ENCODE data around the gene ARPC3. TPM values are rescaled to one million over a fixed set of nuclear protein-coding genes. Genes with fewer than 3 reads are reported as not detected.

ARPC3 gene
- total RNA-seq, 1 experiment from 2014 or later, result 188 TPM

DNA sequence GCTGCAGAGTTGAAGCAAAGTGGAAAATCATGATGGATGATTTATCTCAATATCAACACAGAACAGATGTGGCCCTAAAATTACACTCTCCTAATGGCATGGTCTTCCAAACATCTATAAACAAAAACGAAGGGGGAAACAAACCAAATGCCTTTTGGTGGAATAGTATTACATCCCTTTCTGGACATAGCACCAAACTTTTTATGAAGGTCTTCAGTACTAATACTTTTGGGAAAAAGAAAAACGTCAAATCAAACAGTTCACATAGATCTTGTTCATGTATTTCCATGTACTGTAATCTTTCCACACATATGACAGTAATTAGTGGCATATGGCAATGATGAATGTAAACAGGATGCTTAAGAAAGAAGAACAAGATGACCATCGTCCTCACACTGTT lies 23.7 kb downstream of the ARPC3 start:
- WGBS (ENCODE audit: extremely low coverage, insufficient read length, low lambda C conversion rate), result no CpG with 5 or more reads among the region's 3 CpGs
- H3K4me3 Mint-ChIP-seq, result no peak overlapping the region

More for the DNA sequence above, 23.7 kb downstream of the ARPC3 start:
- H2BK12ac ChIP-seq (ENCODE audit: insufficient read length, low read depth, low read length), result no peak overlapping the region
- H4K8ac ChIP-seq (replicated peaks; ENCODE audit: insufficient read length, low read depth, low read length), result no peak overlapping the region
- no peak for DNase-seq
- H3K14ac ChIP-seq (ENCODE audit: insufficient read depth, low read length), result no peak overlapping the region
- H3K79me1 ChIP-seq (ENCODE audit: insufficient read depth, low read depth, low read length, poor library complexity, severe bottlenecking), result no peaks in the 10 kb centered on the region
- H3K4me1 ChIP-seq (ENCODE audit: insufficient read depth, low read length), result peaks cover 6% of the 10 kb centered on the region; the same call in 1 of the 2 replicates
- TF ChIP-seq, protein P1, sequence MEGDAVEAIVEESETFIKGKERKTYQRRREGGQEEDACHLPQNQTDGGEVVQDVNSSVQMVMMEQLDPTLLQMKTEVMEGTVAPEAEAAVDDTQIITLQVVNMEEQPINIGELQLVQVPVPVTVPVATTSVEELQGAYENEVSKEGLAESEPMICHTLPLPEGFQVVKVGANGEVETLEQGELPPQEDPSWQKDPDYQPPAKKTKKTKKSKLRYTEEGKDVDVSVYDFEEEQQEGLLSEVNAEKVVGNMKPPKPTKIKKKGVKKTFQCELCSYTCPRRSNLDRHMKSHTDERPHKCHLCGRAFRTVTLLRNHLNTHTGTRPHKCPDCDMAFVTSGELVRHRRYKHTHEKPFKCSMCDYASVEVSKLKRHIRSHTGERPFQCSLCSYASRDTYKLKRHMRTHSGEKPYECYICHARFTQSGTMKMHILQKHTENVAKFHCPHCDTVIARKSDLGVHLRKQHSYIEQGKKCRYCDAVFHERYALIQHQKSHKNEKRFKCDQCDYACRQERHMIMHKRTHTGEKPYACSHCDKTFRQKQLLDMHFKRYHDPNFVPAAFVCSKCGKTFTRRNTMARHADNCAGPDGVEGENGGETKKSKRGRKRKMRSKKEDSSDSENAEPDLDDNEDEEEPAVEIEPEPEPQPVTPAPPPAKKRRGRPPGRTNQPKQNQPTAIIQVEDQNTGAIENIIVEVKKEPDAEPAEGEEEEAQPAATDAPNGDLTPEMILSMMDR (conservative IDR thresholded peaks at IDR 0.05), result no peak
- H4K5ac ChIP-seq (ENCODE audit: insufficient read length, low read depth, low read length), result no peak overlapping the region
- Mint-ChIP-seq H3K9me3 (no peaks in the 10 kb centered on the region; a peak in 1 of 5 replicates), H3K27me3 (ENCODE audit: low read depth) (no peaks in the 10 kb centered on the region), H3K4me1 (peaks cover 6 to 14% of the 10 kb centered on the region in 2 experiments), H3K36me3 (ENCODE audit: insufficient read depth in 1 of 3, low read depth in 3 of 3) (no peaks in the 10 kb centered on the region), H3K27ac (no peak overlapping the region)
- no peak overlapping the region for H2BK20ac ChIP-seq (ENCODE audit: low read depth, low read length, poor library complexity, severe bottlenecking)
- H4K91ac ChIP-seq (ENCODE audit: insufficient read length, low read depth, low read length), result no peak overlapping the region
- no peaks in the 10 kb centered on the region for H3K23me2 ChIP-seq (ENCODE audit: insufficient read length, low read depth, low read length, poor library complexity, severe bottlenecking)
- no peak overlapping the region for H3K9ac ChIP-seq (ENCODE audit: extremely low read depth, insufficient read length, low read length)
- H3K23ac ChIP-seq (ENCODE audit: insufficient read length, low read depth, low read length), result no peak overlapping the region
- H2BK120ac ChIP-seq (ENCODE audit: low read depth, low read length, poor library complexity, severe bottlenecking), result no peak overlapping the region
- no peaks in the 10 kb centered on the region for H3K79me2 ChIP-seq (ENCODE audit: insufficient read depth, low read length)
- no peak overlapping the region for H3K27ac ChIP-seq (ENCODE audit: insufficient read length, low read depth, low read length)
- no peak overlapping the region for H2BK5ac ChIP-seq (ENCODE audit: insufficient read length, low read length)
- no peaks in the 10 kb centered on the region for H3K27me3 ChIP-seq (ENCODE audit: insufficient read depth, low read length)
- H3K56ac ChIP-seq (ENCODE audit: insufficient read length, low read depth, low read length), result no peak overlapping the region
- no peak overlapping the region for H2AK5ac ChIP-seq (ENCODE audit: insufficient read length, low read length)
- no peaks in the 10 kb centered on the region for H3K9me3 ChIP-seq (ENCODE audit: control insufficient read depth, low read depth, low read length)
- no peaks in the 10 kb centered on the region for H4K20me1 ChIP-seq (ENCODE audit: control insufficient read depth, insufficient read depth, insufficient read length)
- no peak overlapping the region for H2AFZ ChIP-seq (ENCODE audit: low read length)
- no peak overlapping the region for H2BK15ac ChIP-seq (ENCODE audit: low read depth, low read length)
- no peak overlapping the region for H3K18ac ChIP-seq (ENCODE audit: insufficient read length, low read depth, low read length)
- H3K4ac ChIP-seq (ENCODE audit: low read depth, low read length), result no peak overlapping the region
- H3K4me2 ChIP-seq (ENCODE audit: insufficient read depth, insufficient read length, low read length), result no peak overlapping the region
- no peak overlapping the region for H3T11ph ChIP-seq (ENCODE audit: low read length)
